GM12864 (cell line): ENCODE data around the gene ZNF10.

Source experiments
- DNase-seq: peaks from one replicate; pipeline ENCODE4 v3.0.0-alpha.2; 2011; ENCODE audit warnings: low read depth
- H3K4me3 ChIP-seq: 2 replicates; pipeline ENCODE4 v1.5.1; 2011; ENCODE audit warnings: mild to moderate bottlenecking, low read depth, low read length, control low read depth
- TF ChIP-seq, protein P1 (sequence below): IDR thresholded peaks from 2 replicates; pipeline ENCODE4 v1.5.1; 2011; ENCODE audit warnings: low read depth, mild to moderate bottlenecking, moderate library complexity, low read length, control low read depth, inconsistent platforms; ENCODE audit errors: missing control alignments

The ZNF10 gene

DNA sequence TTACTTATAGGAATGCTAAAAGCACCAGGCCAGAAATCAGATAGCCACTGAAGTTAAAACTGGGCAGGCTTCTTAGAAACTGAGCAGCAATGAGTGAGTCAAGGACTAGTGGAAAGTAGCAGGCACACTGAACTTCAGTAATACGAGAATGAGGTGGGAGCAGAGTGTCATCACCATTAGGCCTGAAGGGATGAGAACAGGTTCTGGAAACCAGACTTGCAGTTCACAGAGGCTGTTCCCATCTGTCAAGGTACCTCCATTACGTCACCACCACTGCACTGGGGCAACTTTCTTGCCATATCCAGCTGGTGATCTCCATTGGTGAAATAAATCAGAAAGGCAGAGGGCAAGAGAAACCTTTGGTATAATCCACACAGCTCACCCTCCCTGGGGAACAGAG is 15.6 kb downstream of the ZNF10 start:
- TF ChIP-seq, protein P1, sequence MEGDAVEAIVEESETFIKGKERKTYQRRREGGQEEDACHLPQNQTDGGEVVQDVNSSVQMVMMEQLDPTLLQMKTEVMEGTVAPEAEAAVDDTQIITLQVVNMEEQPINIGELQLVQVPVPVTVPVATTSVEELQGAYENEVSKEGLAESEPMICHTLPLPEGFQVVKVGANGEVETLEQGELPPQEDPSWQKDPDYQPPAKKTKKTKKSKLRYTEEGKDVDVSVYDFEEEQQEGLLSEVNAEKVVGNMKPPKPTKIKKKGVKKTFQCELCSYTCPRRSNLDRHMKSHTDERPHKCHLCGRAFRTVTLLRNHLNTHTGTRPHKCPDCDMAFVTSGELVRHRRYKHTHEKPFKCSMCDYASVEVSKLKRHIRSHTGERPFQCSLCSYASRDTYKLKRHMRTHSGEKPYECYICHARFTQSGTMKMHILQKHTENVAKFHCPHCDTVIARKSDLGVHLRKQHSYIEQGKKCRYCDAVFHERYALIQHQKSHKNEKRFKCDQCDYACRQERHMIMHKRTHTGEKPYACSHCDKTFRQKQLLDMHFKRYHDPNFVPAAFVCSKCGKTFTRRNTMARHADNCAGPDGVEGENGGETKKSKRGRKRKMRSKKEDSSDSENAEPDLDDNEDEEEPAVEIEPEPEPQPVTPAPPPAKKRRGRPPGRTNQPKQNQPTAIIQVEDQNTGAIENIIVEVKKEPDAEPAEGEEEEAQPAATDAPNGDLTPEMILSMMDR = no peak
- no peak for DNase-seq
- H3K4me3 ChIP-seq = no peak overlapping the region

DNA sequence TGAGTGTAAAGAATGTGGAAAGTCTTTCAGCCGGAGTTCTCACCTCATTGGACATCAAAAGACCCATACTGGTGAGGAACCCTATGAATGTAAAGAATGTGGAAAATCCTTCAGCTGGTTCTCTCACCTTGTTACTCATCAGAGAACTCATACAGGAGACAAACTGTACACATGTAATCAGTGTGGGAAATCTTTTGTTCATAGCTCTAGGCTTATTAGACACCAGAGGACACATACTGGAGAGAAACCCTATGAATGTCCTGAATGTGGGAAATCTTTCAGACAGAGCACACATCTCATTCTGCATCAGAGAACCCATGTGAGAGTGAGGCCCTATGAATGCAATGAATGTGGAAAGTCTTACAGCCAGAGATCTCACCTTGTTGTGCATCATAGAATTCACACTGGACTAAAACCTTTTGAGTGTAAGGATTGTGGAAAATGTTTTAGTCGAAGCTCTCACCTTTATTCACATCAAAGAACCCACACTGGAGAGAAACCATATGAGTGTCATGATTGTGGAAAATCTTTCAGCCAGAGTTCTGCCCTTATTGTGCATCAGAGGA is 25.8 kb downstream of the ZNF10 start:
- no peak overlapping the region for H3K4me3 ChIP-seq
- TF ChIP-seq, protein P1 = no peak

DNA sequence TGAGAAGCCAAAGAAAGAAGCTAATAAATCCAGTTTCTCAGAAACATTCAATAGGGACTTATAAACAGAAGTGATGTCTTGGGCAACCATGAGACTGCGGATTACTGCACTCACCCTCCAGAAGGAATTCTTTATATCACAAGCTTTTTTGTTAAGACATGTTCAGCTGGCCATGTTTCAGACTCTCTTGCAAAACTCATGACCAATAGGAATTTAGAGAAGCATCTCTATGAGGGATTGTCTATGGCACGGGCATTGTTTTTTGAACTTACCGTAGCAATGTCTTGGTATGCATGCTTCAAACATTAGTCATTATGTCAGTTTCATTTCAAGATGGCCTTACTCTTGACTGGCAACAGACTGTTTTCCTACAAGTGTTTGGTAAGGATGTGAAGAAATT is 35.3 kb downstream of the ZNF10 start:
- no peak for DNase-seq
- TF ChIP-seq, protein P1 = no peak

More for the DNA sequence above, 25.8 kb downstream of the ZNF10 start:
- no peak for DNase-seq

DNA sequence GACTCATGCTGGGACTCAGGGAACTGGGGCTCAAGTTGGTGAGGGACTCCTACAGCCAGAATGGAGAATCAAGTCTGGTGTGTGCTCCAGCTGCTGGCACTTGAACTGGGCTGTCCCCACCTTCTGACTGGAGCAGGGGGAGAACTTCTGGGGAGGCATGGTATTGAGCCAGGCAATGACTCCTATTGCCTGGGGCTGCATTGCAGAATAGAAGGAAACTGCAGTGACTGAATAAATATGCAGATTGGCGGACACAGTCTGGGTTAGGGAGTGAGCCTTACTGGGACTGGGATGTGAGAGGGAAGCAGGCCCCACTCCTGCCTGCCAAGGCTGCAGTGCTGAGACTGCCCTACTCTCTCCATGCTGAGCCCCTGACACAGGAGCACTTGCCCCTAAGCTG is 42.1 kb downstream of the ZNF10 start:
- TF ChIP-seq, protein P1 = no peak
- no peak overlapping the region for H3K4me3 ChIP-seq
- no peak for DNase-seq

More for the DNA sequence above, 35.3 kb downstream of the ZNF10 start:
- H3K4me3 ChIP-seq = no peak overlapping the region

DNA sequence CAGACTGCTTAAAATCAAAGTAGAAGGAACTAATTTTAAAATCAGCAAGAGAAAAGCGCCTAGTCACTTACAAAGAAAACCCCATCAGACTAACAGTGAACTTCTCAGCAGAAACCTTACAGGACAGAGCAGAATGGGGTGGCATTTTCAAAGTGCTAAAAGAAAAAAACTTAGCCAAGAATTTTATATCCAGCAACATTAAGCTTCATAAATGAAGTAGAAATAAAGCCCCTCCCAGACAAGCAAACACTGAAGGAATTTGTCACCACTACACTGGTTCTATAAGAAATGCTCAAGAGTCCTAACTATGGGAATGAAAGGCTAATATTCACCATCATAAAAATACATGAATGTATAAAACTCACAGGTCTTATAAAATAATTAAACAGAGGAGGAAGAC is 44.5 kb downstream of the ZNF10 start:
- TF ChIP-seq, protein P1 = no peak
- no peak overlapping the region for H3K4me3 ChIP-seq
- no peak for DNase-seq

DNA sequence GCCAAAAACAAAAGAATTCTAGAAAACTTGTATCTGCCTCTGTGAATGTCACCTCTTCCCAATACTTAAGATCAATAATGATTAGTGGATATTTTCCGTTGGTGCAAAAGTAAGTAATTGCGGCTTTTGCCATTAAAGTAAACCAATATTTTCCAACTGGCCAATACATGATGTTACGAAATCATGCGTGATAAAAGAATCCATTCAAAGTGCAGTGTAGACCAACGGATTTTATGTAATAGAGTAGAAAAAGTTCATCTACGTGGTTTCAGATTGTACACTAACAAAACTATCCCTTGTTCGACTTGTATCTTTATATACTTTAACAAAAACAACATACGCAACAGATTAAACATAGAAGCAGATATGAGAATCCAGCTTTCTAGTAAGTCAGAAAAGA is 50.2 kb downstream of the ZNF10 start:
- no peak overlapping the region for H3K4me3 ChIP-seq
- DNase-seq = no peak
- TF ChIP-seq, protein P1 = no peak

DNA sequence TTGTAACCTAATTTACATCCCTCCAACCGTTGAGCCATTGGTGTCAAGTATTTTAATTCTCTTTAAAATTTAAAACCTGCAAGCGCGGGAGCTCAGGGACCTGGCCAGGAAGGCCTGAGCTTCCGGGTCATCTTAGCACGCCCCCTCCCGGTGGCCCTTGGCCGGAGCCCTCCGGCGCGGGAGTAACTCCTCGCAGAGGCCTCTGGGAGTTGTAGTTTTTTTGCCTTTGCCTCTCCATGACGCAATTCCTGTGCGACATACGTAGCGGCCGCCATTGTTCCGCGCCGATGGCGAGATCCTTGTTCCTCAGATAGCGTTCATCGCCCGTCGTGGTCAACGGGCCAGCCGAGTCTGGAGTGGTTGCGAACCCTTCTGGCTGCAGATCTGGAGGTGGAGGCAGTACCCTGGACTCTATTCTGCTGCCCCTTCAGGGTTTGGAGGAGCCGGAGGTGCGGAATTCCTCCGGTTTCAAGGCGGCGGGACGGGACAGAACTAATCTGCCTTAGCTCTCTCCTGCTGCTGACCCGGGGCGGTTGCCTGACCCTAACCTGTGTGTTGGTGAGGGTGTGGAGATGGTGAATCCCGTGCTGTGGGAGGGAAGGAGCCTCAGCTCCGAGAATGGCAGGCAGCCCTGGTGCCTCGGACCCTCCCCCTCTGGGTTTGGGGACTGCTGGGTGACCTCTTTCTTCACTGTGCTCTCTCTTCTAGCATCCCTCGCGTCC is 51.0 kb downstream of the ZNF10 start, which contains the start of gene ZNF268:
TSS of gene ZNF268 (plus strand) at position 258 of the 722 bp plus-strand sequence. CDS start 503 bp downstream, outside the sequence.
- H3K4me3 ChIP-seq = peak within 1 kb of the TSS; percentile 81
- TF ChIP-seq, protein P1 = peak; percentile 88
- DNase-seq = peak; percentile 90
